ENCODE data around the gene GINM1.

The GINM1 gene

DNA sequence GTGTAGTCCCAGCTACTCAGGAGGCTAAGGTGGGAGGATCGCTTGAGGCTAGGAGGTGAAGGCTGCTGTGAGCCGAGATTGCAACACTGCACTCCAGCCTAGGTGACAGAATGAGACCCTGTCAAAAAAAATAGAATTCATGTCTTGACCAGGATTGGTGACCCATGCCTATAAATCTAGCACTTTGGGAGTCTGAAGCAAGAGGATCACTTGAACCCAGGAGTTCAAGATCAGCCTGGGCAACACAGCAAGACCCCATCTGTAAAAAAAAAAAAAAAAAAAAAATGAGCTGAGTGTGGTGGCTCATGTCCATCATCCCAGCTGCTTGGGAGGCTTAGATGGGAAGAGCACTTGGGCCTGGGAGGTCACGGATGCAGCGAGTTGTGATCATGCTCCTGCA lies 34.3 kb downstream of the GINM1 start:
- DNase-seq, result no peak

GRCh38 chr6:149608381-149608982 lies 42.3 kb downstream of the GINM1 start:
- DNase-seq, result no peak

- DNase-seq, result no peak
Observed at GRCh38 chr6:149614337-149614736, 48.2 kb downstream of the GINM1 start.

DNA sequence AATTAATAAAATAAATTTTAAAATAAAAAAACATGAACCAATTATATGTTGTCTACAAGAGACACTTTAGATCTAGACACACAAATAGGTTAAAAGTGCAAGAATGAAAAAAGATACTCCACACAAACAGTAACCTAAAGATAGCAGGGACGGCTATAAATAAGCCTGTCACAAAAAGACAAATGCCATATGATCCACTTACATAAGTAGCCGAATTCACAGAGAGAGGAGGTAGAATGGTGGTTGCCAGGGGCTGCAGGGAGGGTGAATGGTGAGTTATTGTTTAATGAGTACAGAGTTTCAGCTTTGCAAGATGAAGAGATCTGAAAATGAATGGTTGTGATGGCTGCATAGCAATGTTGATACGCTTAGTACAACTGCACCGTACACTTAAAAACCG lies 49.6 kb downstream of the GINM1 start:
- DNase-seq, result no peak

DNA sequence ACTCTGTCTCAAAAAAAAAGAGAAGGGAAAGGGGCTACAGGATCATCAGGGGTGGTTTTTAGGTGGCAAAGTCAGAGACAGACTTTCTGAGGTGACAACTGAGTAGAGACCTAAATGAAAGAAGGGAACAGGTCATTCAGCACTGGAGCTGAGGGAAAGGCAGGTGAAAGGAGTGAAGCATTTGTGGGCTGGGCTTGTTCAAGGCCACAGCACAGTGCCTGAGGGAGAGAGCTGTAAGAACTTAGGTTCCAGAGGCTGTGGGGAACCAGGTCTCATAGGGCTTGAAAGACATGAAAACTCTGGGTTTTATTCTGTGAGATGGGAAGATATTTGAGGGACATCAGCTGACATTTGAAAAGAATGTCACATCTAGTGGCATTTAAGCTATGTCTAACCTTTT lies 61.5 kb downstream of the GINM1 start:
- DNase-seq, result no peak

GRCh38 chr6:149628875-149629510 lies 62.8 kb downstream of the GINM1 start:
- DNase-seq, result peak; percentile 50 to 52

GRCh38 chr6:149634315-149634714 lies 68.1 kb downstream of the GINM1 start:
- DNase-seq, result no peak

DNA sequence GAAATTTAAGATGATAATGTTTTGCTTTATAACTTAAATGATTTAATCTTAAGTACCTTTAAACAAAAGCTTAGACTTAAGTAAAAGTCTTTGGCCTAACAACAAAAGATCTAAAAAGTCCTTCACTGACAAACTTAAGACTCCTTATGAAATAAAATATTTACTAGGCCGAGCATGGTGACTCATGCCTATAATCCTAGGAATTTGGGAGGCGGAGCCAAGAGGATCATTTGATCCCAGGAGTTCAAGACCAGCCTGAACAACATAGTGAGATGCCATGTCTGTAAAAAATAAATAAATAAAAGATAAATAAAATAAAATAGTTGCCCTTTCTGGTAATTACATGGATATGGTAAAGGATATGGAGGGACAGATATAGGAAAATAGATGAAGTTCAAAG lies 69.9 kb downstream of the GINM1 start:
- no peak for DNase-seq

Measured in inflammatory macrophage (primary cell).